ENCODE results near the gene RBM7.

RBM7 gene

GRCh38 chr11:114400216-114400914, at the start of gene RBM7, which contains the start of gene C11orf71:
RBM7 (plus strand) TSS chr11:114400666; CDS start chr11:114400672, 6 bp downstream.
C11orf71 (minus strand) TSS chr11:114400511; CDS start chr11:114400331, 180 bp downstream.
- peak; percentile 99 for TF ChIP-seq POLR2A (IDR thresholded peaks at IDR 0.05; ENCODE audit: low read length)
- TF ChIP-seq GATA1 (IDR thresholded peaks at IDR 0.05; ENCODE audit: low read depth, low read length), result no peak
- DNase-seq, result peak; percentile 98 to 99

- TF ChIP-seq GATA1 (IDR thresholded peaks at IDR 0.05; ENCODE audit: low read depth, low read length) (no peak), POLR2A (IDR thresholded peaks at IDR 0.05; ENCODE audit: low read length) (no peak)
- DNase-seq, result no peak
Measured at GRCh38 chr11:114353443-114353842, 47.0 kb upstream of the RBM7 start.

- TF ChIP-seq GATA1 (IDR thresholded peaks at IDR 0.05; ENCODE audit: low read depth, low read length) (no peak), POLR2A (IDR thresholded peaks at IDR 0.05; ENCODE audit: low read length) (no peak)
- DNase-seq, result no peak
Measured at GRCh38 chr11:114354076-114354475, 46.4 kb upstream of the RBM7 start.

- no peak for DNase-seq
- TF ChIP-seq POLR2A (IDR thresholded peaks at IDR 0.05; ENCODE audit: low read length) (no peak), GATA1 (IDR thresholded peaks at IDR 0.05; ENCODE audit: low read depth, low read length) (no peak)
Measured at GRCh38 chr11:114358716-114359115, 41.8 kb upstream of the RBM7 start.

GRCh38 chr11:114359342-114359741, 41.1 kb upstream of the RBM7 start:
- TF ChIP-seq POLR2A (IDR thresholded peaks at IDR 0.05; ENCODE audit: low read length), result no peak
- TF ChIP-seq GATA1 (IDR thresholded peaks at IDR 0.05; ENCODE audit: low read depth, low read length), result no peak
- DNase-seq, result no peak

- TF ChIP-seq POLR2A (IDR thresholded peaks at IDR 0.05; ENCODE audit: low read length), result no peak
- TF ChIP-seq GATA1 (IDR thresholded peaks at IDR 0.05; ENCODE audit: low read depth, low read length), result no peak
- DNase-seq, result no peak
Measured at GRCh38 chr11:114362326-114362725, 38.1 kb upstream of the RBM7 start.

- no peak for DNase-seq
- no peak for TF ChIP-seq POLR2A (IDR thresholded peaks at IDR 0.05; ENCODE audit: low read length)
- TF ChIP-seq GATA1 (IDR thresholded peaks at IDR 0.05; ENCODE audit: low read depth, low read length), result no peak
Measured at GRCh38 chr11:114362958-114363357, 37.5 kb upstream of the RBM7 start.

- no peak for DNase-seq
- no peak for TF ChIP-seq POLR2A (IDR thresholded peaks at IDR 0.05; ENCODE audit: low read length)
- no peak for TF ChIP-seq GATA1 (IDR thresholded peaks at IDR 0.05; ENCODE audit: low read depth, low read length)
Measured at GRCh38 chr11:114366331-114367243, 33.9 kb upstream of the RBM7 start.

GRCh38 chr11:114367244-114367957, 33.1 kb upstream of the RBM7 start:
- TF ChIP-seq POLR2A (IDR thresholded peaks at IDR 0.05; ENCODE audit: low read length), result no peak
- TF ChIP-seq GATA1 (IDR thresholded peaks at IDR 0.05; ENCODE audit: low read depth, low read length), result no peak
- DNase-seq, result no peak

- no peak for DNase-seq
- TF ChIP-seq GATA1 (IDR thresholded peaks at IDR 0.05; ENCODE audit: low read depth, low read length) (no peak), POLR2A (IDR thresholded peaks at IDR 0.05; ENCODE audit: low read length) (no peak)
Measured at GRCh38 chr11:114368918-114369680, 31.4 kb upstream of the RBM7 start.

GRCh38 chr11:114375052-114375451, 25.4 kb upstream of the RBM7 start:
- DNase-seq, result no peak
- TF ChIP-seq GATA1 (IDR thresholded peaks at IDR 0.05; ENCODE audit: low read depth, low read length) (no peak), POLR2A (IDR thresholded peaks at IDR 0.05; ENCODE audit: low read length) (no peak)

- no peak for DNase-seq
- no peak for TF ChIP-seq POLR2A (IDR thresholded peaks at IDR 0.05; ENCODE audit: low read length)
- no peak for TF ChIP-seq GATA1 (IDR thresholded peaks at IDR 0.05; ENCODE audit: low read depth, low read length)
Measured at GRCh38 chr11:114377612-114378267, 22.7 kb upstream of the RBM7 start.
